H1 (cell line): ENCODE results near the gene GALNT11. TPM values are rescaled to one million over a fixed set of nuclear protein-coding genes. Genes with fewer than 3 reads are reported as not detected.

Experiments
- CTCF ChIA-PET: fragments of 300-600 bp; sonication (Branson Sonifier 250); formaldehyde crosslinking; loops from one replicate; lab custom pipeline; 2021; ENCODE audit not compliant: partially characterized antibody; lab: Charles Lee
- POLR2A ChIA-PET: fragments of 300-600 bp; sonication (Branson Sonifier 250); formaldehyde crosslinking; loops from one replicate; lab custom pipeline; 2021; ENCODE audit warnings: inconsistent platforms; ENCODE audit not compliant: partially characterized antibody; lab: Charles Lee
- DNase-seq, 2 experiments: peaks; one replicate each; pipeline versions ENCODE4 v3.0.0 to v3.0.0-alpha.2; 2010 to 2022; ENCODE audit warnings: low spot score in 2 of 2, low read depth in 1 of 2, mixed read lengths in 1 of 2
- FAIRE-seq: peaks from 2 replicates; lab custom pipeline; 2011; peaks lifted over from hg19 to GRCh38; lab: Jason Lieb, UNC
- H2AFZ ChIP-seq: 2 replicates; pipeline ENCODE4 v1.8.1; 2012; ENCODE audit warnings: low read length, inconsistent platforms
- H2AK5ac ChIP-seq: 2 replicates; pipeline ENCODE4 v1.6.1; 2013; ENCODE audit warnings: low read depth, low read length
- H2BK120ac ChIP-seq: replicated peaks from 2 replicates; pipeline ENCODE3; 2013; ENCODE audit warnings: low read depth, low read length, inconsistent platforms
- H2BK12ac ChIP-seq: 2 replicates; pipeline ENCODE4 v1.6.1; 2013; ENCODE audit warnings: low read depth, low read length
- H2BK15ac ChIP-seq: 2 replicates; pipeline ENCODE4 v1.6.1; 2013; ENCODE audit warnings: low read length
- H2BK20ac ChIP-seq: 2 replicates; pipeline ENCODE4 v1.6.1; 2013; ENCODE audit warnings: low read length
- H2BK5ac ChIP-seq: 2 replicates; pipeline ENCODE4 v1.6.1; 2013; ENCODE audit warnings: low read depth, low read length
- H3K14ac ChIP-seq: 2 replicates; pipeline ENCODE4 v1.6.1; 2013; ENCODE audit warnings: inconsistent platforms; ENCODE audit not compliant: insufficient read length
- H3K18ac ChIP-seq: 2 replicates; pipeline ENCODE4 v1.6.1; 2013; ENCODE audit warnings: low read length; ENCODE audit errors: extremely low read depth
- H3K23ac ChIP-seq: 2 replicates; pipeline ENCODE4 v1.6.1; 2013; ENCODE audit warnings: inconsistent platforms; ENCODE audit not compliant: insufficient read length
- H3K23me2 ChIP-seq: 2 replicates; pipeline ENCODE4 v1.6.1; 2013; ENCODE audit warnings: low read depth, low read length
- H3K27ac ChIP-seq: 2 replicates; pipeline ENCODE4 v1.6.1; 2011; ENCODE audit warnings: low read depth, low read length, inconsistent platforms
- H3K27me3 ChIP-seq, 4 experiments: replicated peaks in 1 of 4; 1 replicate in 1 of 4; 2 replicates in 3 of 4; pipeline versions ENCODE4 v1.6.1 to v1.8.1; 2011 to 2013; ENCODE audit warnings: low read length in 3 of 4, mild to moderate bottlenecking in 3 of 4, inconsistent platforms in 2 of 4, mixed read lengths in 2 of 4, moderate library complexity in 1 of 4; ENCODE audit not compliant: control insufficient read depth in 3 of 4, insufficient read depth in 3 of 4; ENCODE audit errors: extremely low read depth in 1 of 4
- H3K36me3 ChIP-seq, 4 experiments: 2 replicates each; pipeline versions ENCODE4 v1.6.1 to v1.8.1; 2011 to 2013; ENCODE audit warnings: mild to moderate bottlenecking in 4 of 4, low read length in 3 of 4, moderate library complexity in 2 of 4, control low read depth in 1 of 4, inconsistent platforms in 1 of 4; ENCODE audit not compliant: insufficient read depth in 4 of 4, control insufficient read depth in 2 of 4
- H3K4ac ChIP-seq: replicated peaks from 2 replicates; pipeline ENCODE3; 2013; ENCODE audit warnings: low read length, low read depth, mixed read lengths, inconsistent platforms; ENCODE audit not compliant: insufficient read length
- H3K4me1 ChIP-seq, 4 experiments: replicated peaks in 1 of 4; 1 replicate in 1 of 4; 2 replicates in 3 of 4; pipeline versions ENCODE4 v1.6.1 to v1.8.1; 2011 to 2013; ENCODE audit warnings: low read length in 3 of 4, inconsistent platforms in 2 of 4, mixed read lengths in 1 of 4; ENCODE audit not compliant: insufficient read depth in 4 of 4, control insufficient read depth in 3 of 4
- H3K4me2 ChIP-seq, 2 experiments: 2 replicates each; pipeline versions ENCODE4 v1.6.1 to v1.8.1; 2011 to 2013; ENCODE audit warnings: low read depth in 2 of 2, low read length in 2 of 2, control low read depth in 1 of 2, inconsistent platforms in 1 of 2, mild to moderate bottlenecking in 1 of 2; ENCODE audit not compliant: insufficient read depth in 1 of 2
- H3K4me3 ChIP-seq, 4 experiments: fragments of 200-600, 300-600 bp in 1 of 4; sonication (generic), shearing (Covaris generic), sonication (Bioruptor Twin) in 1 of 4; 2 replicates each; pipeline versions ENCODE4 v1.5.1 to v1.8.1; 2011 to 2016; ENCODE audit warnings: low read length in 4 of 4, low read depth in 3 of 4, control low read depth in 2 of 4, inconsistent platforms in 2 of 4, mild to moderate bottlenecking in 2 of 4, mixed read lengths in 1 of 4, moderate library complexity in 1 of 4; ENCODE audit not compliant: insufficient read depth in 2 of 4; ENCODE audit errors: extremely low read depth in 1 of 4
- H3K56ac ChIP-seq: replicated peaks from 2 replicates; pipeline ENCODE3; 2013; ENCODE audit warnings: low read depth, mild to moderate bottlenecking, mixed read lengths, low read length, inconsistent platforms; ENCODE audit not compliant: insufficient read length
- H3K79me1 ChIP-seq: 2 replicates; pipeline ENCODE4 v1.6.1; 2013; ENCODE audit warnings: low read depth, low read length, control low read depth
- H3K79me2 ChIP-seq, 2 experiments: 2 replicates each; pipeline versions ENCODE4 v1.6.1 to v1.8.1; 2012 to 2013; ENCODE audit warnings: low read length in 2 of 2, mild to moderate bottlenecking in 2 of 2, inconsistent platforms in 1 of 2; ENCODE audit not compliant: insufficient read depth in 2 of 2, control insufficient read depth in 1 of 2
- H3K9ac ChIP-seq, 4 experiments: replicated peaks in 1 of 4; 1 replicate in 1 of 4; 2 replicates in 3 of 4; pipeline versions ENCODE4 v1.6.1 to v1.8.1; 2011 to 2013; ENCODE audit warnings: low read depth in 3 of 4, low read length in 3 of 4, control low read depth in 2 of 4, mild to moderate bottlenecking in 2 of 4, moderate library complexity in 2 of 4, inconsistent platforms in 1 of 4; ENCODE audit errors: extremely low read depth in 1 of 4
- H3K9me3 ChIP-seq, 2 experiments: 2 replicates each; pipeline versions ENCODE4 v1.6.1 to v1.8.1; 2012 to 2013; ENCODE audit warnings: mild to moderate bottlenecking in 2 of 2, moderate library complexity in 2 of 2, control low read depth in 1 of 2, inconsistent platforms in 1 of 2, low read depth in 1 of 2, low read length in 1 of 2, mixed read lengths in 1 of 2; ENCODE audit not compliant: insufficient read depth in 2 of 2
- H4K20me1 ChIP-seq, 2 experiments: replicated peaks in 1 of 2; 2 replicates each; pipeline versions ENCODE3 to v1.8.1; 2011 to 2013; ENCODE audit warnings: inconsistent platforms in 2 of 2, low read length in 2 of 2, mild to moderate bottlenecking in 1 of 2; ENCODE audit not compliant: insufficient read depth in 2 of 2, control insufficient read depth in 1 of 2
- H4K5ac ChIP-seq: 2 replicates; pipeline ENCODE4 v1.6.1; 2013; ENCODE audit warnings: low read length, low read depth, mixed read lengths, inconsistent platforms; ENCODE audit not compliant: insufficient read length
- H4K8ac ChIP-seq: 2 replicates; pipeline ENCODE4 v1.8.0; 2013; ENCODE audit warnings: mild to moderate bottlenecking, moderate library complexity, low read length, inconsistent platforms; ENCODE audit not compliant: insufficient read depth; ENCODE audit errors: extremely low read depth
- H4K91ac ChIP-seq: replicated peaks from 2 replicates; pipeline ENCODE3; 2013; ENCODE audit warnings: low read length, mixed read lengths, inconsistent platforms; ENCODE audit not compliant: insufficient read length
- ATF3 ChIP-seq: IDR thresholded peaks from 2 replicates; pipeline ENCODE4 v1.6.1; 2011; ENCODE audit warnings: low read depth, mild to moderate bottlenecking, low read length; ENCODE audit not compliant: insufficient read depth
- EGR1 ChIP-seq: IDR thresholded peaks from 2 replicates; pipeline ENCODE4 v1.6.1; 2011; ENCODE audit warnings: low read depth, low read length, borderline replicate concordance
- HDAC2 ChIP-seq, 2 experiments: fragments of 300-600 bp in 1 of 2; sonication (generic) in 1 of 2; IDR thresholded peaks; 2 replicates each; pipeline ENCODE4 v1.6.1; 2011 to 2012; ENCODE audit warnings: low read depth in 2 of 2, low read length in 2 of 2, mild to moderate bottlenecking in 2 of 2, moderate library complexity in 2 of 2, borderline replicate concordance in 1 of 2, inconsistent platforms in 1 of 2
- POU5F1 ChIP-seq: IDR thresholded peaks from 2 replicates; pipeline ENCODE4 v1.6.1; 2011; ENCODE audit warnings: low read depth, mild to moderate bottlenecking, low read length, moderate library complexity
- SRF ChIP-seq: IDR thresholded peaks from 2 replicates; pipeline ENCODE4 v1.6.1; 2011; ENCODE audit warnings: mild to moderate bottlenecking, low read depth, low read length, moderate library complexity
- WGBS, 2 experiments: shearing (Covaris generic) in 1 of 2; methylation state at CpG; one replicate each; pipeline versions ENCODE4 v1.1.6 to v1.1.7; 2013 to 2015; ENCODE audit warnings: low lambda C conversion rate in 2 of 2, mixed read lengths in 2 of 2, inconsistent platforms in 1 of 2, low coverage in 1 of 2, missing lambda C conversion rate in 1 of 2; ENCODE audit not compliant: insufficient replicate concordance in 2 of 2, insufficient coverage in 1 of 2, insufficient read length in 1 of 2; ENCODE audit errors: extremely low coverage in 1 of 2, missing lambda C conversion rate in 1 of 2; 5-methylcytosine and 5-hydroxymethylcytosine counted together
- polyA plus RNA-seq, 7 experiments: library from polyadenylated mRNA; depleted of rRNA in 3 of 7; stranded (reverse) in 5 of 7; unstranded in 2 of 7; fragments of >200 nt in 5 of 7; fragments of 200-250 nt in 2 of 7; gene quantifications; 1 replicate in 5 of 7; 2 replicates in 1 of 7; 4 replicates in 1 of 7; pipeline versions ENCODE4 v1.2.1 to v1.2.3, GENCODE V29; 2011 to 2013; ENCODE audit warnings: missing spikeins in 2 of 7, mixed read lengths in 2 of 7
- total RNA-seq: library from RNA; stranded (reverse); fragmentation: NEBNext Ultra II Directional; extraction: Animal tissue kit (Norgen Biotek cat#: 25700); gene quantifications from 2 replicates; pipeline ENCODE4 v1.2.1, GENCODE V29; 2021

Gene GALNT11
- total and polyA plus RNA-seq, 2 of the 8 experiments (the other 6 are each of a cell fraction or from before 2014, with no cell fraction given): 20.5 to 23.2 TPM

GRCh38 chr7:152162287-152162686 lies 136.8 kb downstream of the GALNT11 start:
- ChIA-PET CTCF (interaction anchor here (2.4 kb wide), 1 partner anchor 18 kb away, joined by 6 read pairs; no protein-coding TSS in a partner anchor), POLR2A (no interaction called here)
- no peak overlapping the region for H3K14ac ChIP-seq

More at GRCh38 chr7:152162287-152162686, 136.8 kb downstream of the GALNT11 start:
- Histone ChIP-seq H2BK12ac (no peak overlapping the region), H3K9me3 (no peaks in the 10 kb centered on the region), H3K56ac (no peak overlapping the region), H3K79me2 (no peaks in the 10 kb centered on the region), H3K4me1 (no peaks in the 10 kb centered on the region), H4K5ac (no peak overlapping the region), H3K9ac (no peak overlapping the region), H3K18ac (no peak overlapping the region), H3K4me3 (no peak overlapping the region), H3K27me3 (no peaks in the 10 kb centered on the region), H4K20me1 (peaks cover 1 to 4% of the 10 kb centered on the region in 2 experiments), H2BK15ac (no peak overlapping the region), H3K79me1 (no peaks in the 10 kb centered on the region), H2BK5ac (no peak overlapping the region), H3K4ac (no peak overlapping the region), H3K36me3 (peaks cover 11 to 60% (median 25%) of the 10 kb centered on the region in 4 experiments; a peak in 7 of 8 replicates), H2BK20ac (no peak overlapping the region), H3K4me2 (no peak overlapping the region), H3K23me2 (no peaks in the 10 kb centered on the region), H2AFZ (no peak overlapping the region), H4K8ac (no peak overlapping the region), H2AK5ac (no peak overlapping the region), H2BK120ac (no peak overlapping the region), H3K23ac (no peak overlapping the region), H4K91ac (no peak overlapping the region), H3K27ac (no peak overlapping the region)
- FAIRE-seq (no peak), DNase-seq (no peak)
- TF ChIP-seq SRF (no peak), ATF3 (no peak), HDAC2 (IDR thresholded peaks at IDR 0.05; ENCODE audit: borderline replicate concordance in 1 of 2, low read depth in 2 of 2, low read length in 2 of 2) (no peak), POU5F1 (no peak), EGR1 (no peak)
- WGBS, 2 experiments: 85% methylated on average over 6 of the region's 6 CpGs; no CpG with 5 or more reads in 1 of the 2 experiments
